A673 (cell line): ENCODE results near the gene CFAP99.

ENCODE experiments used
- CTCF ChIP-seq: fragments of 300-800, 200-600 bp; sonication (generic); conservative IDR thresholded peaks from 2 replicates; pipeline ENCODE4 v1.5.1; 2017; ENCODE audit warnings: low read depth, mild to moderate bottlenecking, antibody characterized with exemption, low read length, moderate library complexity, mixed read lengths
- EZH2 ChIP-seq: fragments of 200-600 bp; sonication (generic); IDR thresholded peaks from 2 replicates; pipeline ENCODE4 v1.6.1; 2017; ENCODE audit warnings: borderline replicate concordance, low read depth, mild to moderate bottlenecking, mixed read lengths, antibody characterized with exemption, low read length; ENCODE audit not compliant: poor library complexity, severe bottlenecking

DNA sequence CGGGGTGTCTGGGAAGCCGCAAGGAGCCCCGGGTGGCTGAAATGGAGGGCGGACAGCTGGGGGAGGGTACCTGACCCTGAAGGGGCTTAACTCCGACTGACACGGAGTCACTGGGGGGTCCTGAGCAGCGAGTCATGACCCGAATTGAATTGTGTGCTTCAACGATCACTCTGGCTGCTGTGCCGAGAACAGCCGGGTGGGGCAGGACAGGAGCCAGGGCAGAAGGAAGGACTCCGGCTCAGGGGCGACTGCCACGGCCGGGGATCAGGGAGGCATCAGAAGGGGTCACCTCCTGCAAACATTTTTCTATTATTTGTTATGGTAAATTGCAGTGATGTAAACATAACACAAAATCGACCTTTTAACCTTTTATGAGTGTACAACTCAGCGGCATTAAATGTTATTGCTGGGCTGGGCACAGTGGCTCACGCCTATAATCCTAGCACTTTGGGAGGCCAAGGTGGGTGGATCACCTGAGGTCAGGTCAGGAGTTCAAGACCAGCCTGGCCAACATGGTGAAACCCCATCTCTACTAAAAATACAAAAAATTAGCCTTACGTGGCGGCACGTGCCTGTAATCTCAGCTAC is 21.9 kb upstream of the CFAP99 start:
- TF ChIP-seq CTCF (no peak), EZH2 (no peak)
